ENCODE results near the gene FLRT1.

DNA sequence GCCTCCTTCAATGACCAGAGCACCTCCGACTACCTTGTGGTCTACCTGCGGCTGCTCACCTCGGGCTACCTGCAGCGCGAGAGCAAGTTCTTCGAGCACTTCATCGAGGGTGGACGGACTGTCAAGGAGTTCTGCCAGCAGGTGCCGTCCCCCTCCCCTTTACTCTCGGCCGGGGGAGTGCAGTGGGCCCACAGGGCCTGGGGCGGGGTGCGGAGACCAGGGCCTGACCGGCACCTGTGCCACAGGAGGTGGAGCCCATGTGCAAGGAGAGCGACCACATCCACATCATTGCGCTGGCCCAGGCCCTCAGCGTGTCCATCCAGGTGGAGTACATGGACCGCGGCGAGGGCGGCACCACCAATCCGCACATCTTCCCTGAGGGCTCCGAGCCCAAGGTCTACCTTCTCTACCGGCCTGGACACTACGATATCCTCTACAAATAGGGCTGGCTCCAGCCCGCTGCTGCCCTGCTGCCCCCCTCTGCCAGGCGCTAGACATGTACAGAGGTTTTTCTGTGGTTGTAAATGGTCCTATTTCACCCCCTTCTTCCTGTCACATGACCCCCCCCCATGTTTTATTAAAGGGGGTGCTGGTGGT, 38.5 kb upstream of the FLRT1 start:
- TF ChIP-seq CTCF (IDR thresholded peaks at IDR 0.05) (no peak), EP300 (IDR thresholded peaks at IDR 0.05) (no peak), POLR2A (IDR thresholded peaks at IDR 0.05) (no peak)

All from gastroesophageal sphincter (tissue), 3 donors.